HG03571 (cell line): ENCODE results near the gene SOX12.
A peak's percentile ranks its signal among the peaks of the same experiment; 100 is the strongest.

Source experiments
- ATAC-seq: cut with Tn5 transposase; IDR thresholded peaks from one replicate; pipeline ENCODE4 v1.9.1; 2021; ENCODE audit not compliant: unreplicated experiment

The SOX12 gene

GRCh38 chr20:301886-302848 is 23.2 kb upstream of the SOX12 start:
- no peak for ATAC-seq

GRCh38 chr20:305745-306144 is 19.6 kb upstream of the SOX12 start:
- ATAC-seq: no peak

GRCh38 chr20:308427-309038 is 16.8 kb upstream of the SOX12 start:
- no peak for ATAC-seq

GRCh38 chr20:309306-309840 is 16.0 kb upstream of the SOX12 start:
- ATAC-seq: no peak

GRCh38 chr20:309841-310644 is 15.3 kb upstream of the SOX12 start:
- peak; percentile 97 for ATAC-seq

GRCh38 chr20:310645-311044 is 14.7 kb upstream of the SOX12 start:
- ATAC-seq: no peak

GRCh38 chr20:311609-312008 is 13.7 kb upstream of the SOX12 start:
- ATAC-seq: no peak

- ATAC-seq: no peak
Measured at GRCh38 chr20:312067-312466, 13.3 kb upstream of the SOX12 start.

- no peak for ATAC-seq
Measured at GRCh38 chr20:312866-313265, 12.5 kb upstream of the SOX12 start.

GRCh38 chr20:313402-313801 is 11.9 kb upstream of the SOX12 start:
- no peak for ATAC-seq

- no peak for ATAC-seq
Measured at GRCh38 chr20:313948-314347, 11.4 kb upstream of the SOX12 start.

- ATAC-seq: no peak
Measured at GRCh38 chr20:316316-317068, 8.9 kb upstream of the SOX12 start.

- peak; percentile 43 for ATAC-seq
Measured at GRCh38 chr20:324177-325044, 941 bp upstream of the SOX12 start.

GRCh38 chr20:325889-326644 is 715 bp downstream of the SOX12 start:
- ATAC-seq: peak; percentile 4

GRCh38 chr20:326645-327185 is 1.4 kb downstream of the SOX12 start:
- ATAC-seq: no peak

GRCh38 chr20:327186-328026 is 2.1 kb downstream of the SOX12 start:
- no peak for ATAC-seq
